HEK293 (cell line): Measurements from ENCODE around the gene TSPAN10.

Source experiments
- CTCF ChIA-PET: fragments of 350-600 bp; formaldehyde crosslinking; extraction: SDS; loops from one replicate; lab custom pipeline; 2021; ENCODE audit warnings: antibody characterized with exemption; lab: Yijun Ruan, JAX
- POLR2A ChIA-PET: fragments of 300-600 bp; formaldehyde crosslinking; extraction: SDS; loops from one replicate; lab custom pipeline; 2020; ENCODE audit warnings: antibody characterized with exemption, inconsistent platforms; lab: Yijun Ruan, JAX
- H3K27ac ChIP-seq: fragments of 200-500 bp; sonication (Bioruptor generic); 2 replicates; pipeline ENCODE4 v1.5.1; 2014; ENCODE audit warnings: low read depth, low read length, control low read depth, inconsistent platforms; ENCODE audit errors: extremely low read depth
- H3K36me3 ChIP-seq, 2 experiments: fragments of 200-500 bp in 1 of 2; sonication (Bioruptor generic) in 1 of 2; 1 replicate in 1 of 2; 2 replicates in 1 of 2; pipeline ENCODE4 v1.5.1; 2014 to 2017; ENCODE audit warnings: inconsistent platforms in 2 of 2, low read length in 2 of 2; ENCODE audit not compliant: control insufficient read depth in 2 of 2, insufficient read depth in 1 of 2
- H3K4me1 ChIP-seq: fragments of 200-500 bp; sonication (Bioruptor generic); 2 replicates; pipeline ENCODE4 v1.5.1; 2014; ENCODE audit warnings: mild to moderate bottlenecking, low read length, inconsistent platforms; ENCODE audit not compliant: control insufficient read depth, insufficient read depth
- H3K4me3 ChIP-seq: 2 replicates; pipeline ENCODE4 v1.5.1; 2011; ENCODE audit warnings: low read depth, mild to moderate bottlenecking, control low read depth, low read length, moderate library complexity
- H3K9me3 ChIP-seq: fragments of 200-500 bp; sonication (Bioruptor generic); 2 replicates; pipeline ENCODE4 v1.5.1; 2014; ENCODE audit warnings: low read depth, low read length, inconsistent platforms; ENCODE audit not compliant: control insufficient read depth, insufficient read depth
- GLIS1 ChIP-seq: fragments of 450-650 bp; formaldehyde crosslinking; IDR thresholded peaks from 2 replicates; pipeline ENCODE4 v1.5.1; 2016; ENCODE audit warnings: missing biosample characterization, missing genetic modification characterization
- ZBTB17 ChIP-seq: fragments of 450-650 bp; formaldehyde crosslinking; IDR thresholded peaks from 2 replicates; pipeline ENCODE4 v1.5.1; 2016; ENCODE audit warnings: missing biosample characterization, missing genetic modification characterization
- ZBTB21 ChIP-seq: fragments of 450-650 bp; formaldehyde crosslinking; IDR thresholded peaks from 2 replicates; pipeline ENCODE4 v1.5.1; 2017; ENCODE audit warnings: missing biosample characterization, missing genetic modification characterization
- ZBTB48 ChIP-seq: fragments of 450-650 bp; formaldehyde crosslinking; IDR thresholded peaks from 2 replicates; pipeline ENCODE4 v1.5.1; 2016; ENCODE audit warnings: missing biosample characterization, missing genetic modification characterization
- ZBTB6 ChIP-seq: fragments of 450-650 bp; formaldehyde crosslinking; IDR thresholded peaks from 2 replicates; pipeline ENCODE4 v1.5.1; 2017; ENCODE audit warnings: missing biosample characterization, missing genetic modification characterization
- ZFHX2 ChIP-seq: fragments of 450-650 bp; formaldehyde crosslinking; conservative IDR thresholded peaks from 2 replicates; pipeline ENCODE4 v1.5.1; 2016; ENCODE audit warnings: missing biosample characterization, missing genetic modification characterization
- ZFP37 ChIP-seq: fragments of 450-650 bp; formaldehyde crosslinking; IDR thresholded peaks from 2 replicates; pipeline ENCODE4 v1.5.1; 2016; ENCODE audit warnings: missing biosample characterization, missing genetic modification characterization
- ZFP69B ChIP-seq: fragments of 450-650 bp; formaldehyde crosslinking; IDR thresholded peaks from 2 replicates; pipeline ENCODE4 v1.5.1; 2016; ENCODE audit warnings: missing biosample characterization, missing genetic modification characterization
- ZNF121 ChIP-seq: fragments of 450-650 bp; formaldehyde crosslinking; IDR thresholded peaks from 2 replicates; pipeline ENCODE4 v1.5.1; 2016; ENCODE audit warnings: missing biosample characterization, missing genetic modification characterization
- ZNF23 ChIP-seq: fragments of 450-650 bp; formaldehyde crosslinking; IDR thresholded peaks from 2 replicates; pipeline ENCODE4 v1.5.1; 2016; ENCODE audit warnings: missing biosample characterization, missing genetic modification characterization, borderline replicate concordance
- ZNF394 ChIP-seq: fragments of 450-650 bp; formaldehyde crosslinking; IDR thresholded peaks from 2 replicates; pipeline ENCODE4 v1.5.1; 2016; ENCODE audit warnings: missing biosample characterization, missing genetic modification characterization, mild to moderate bottlenecking, moderate library complexity, borderline replicate concordance
- ZNF426 ChIP-seq: fragments of 450-650 bp; formaldehyde crosslinking; IDR thresholded peaks from 2 replicates; pipeline ENCODE4 v1.5.1; 2017; ENCODE audit warnings: missing biosample characterization, missing genetic modification characterization, mild to moderate bottlenecking, inconsistent platforms, moderate library complexity
- ZNF596 ChIP-seq: fragments of 450-650 bp; IDR thresholded peaks from 2 replicates; pipeline ENCODE4 v1.5.0; 2018; ENCODE audit warnings: missing biosample characterization, mild to moderate bottlenecking, missing genetic modification characterization, moderate library complexity
- ZNF639 ChIP-seq: fragments of 450-650 bp; formaldehyde crosslinking; IDR thresholded peaks from 2 replicates; pipeline ENCODE4 v1.5.1; 2016; ENCODE audit warnings: missing biosample characterization, missing genetic modification characterization
- ZSCAN30 ChIP-seq: fragments of 450-650 bp; IDR thresholded peaks from 2 replicates; pipeline ENCODE4 v1.5.1; 2018; ENCODE audit warnings: missing biosample characterization, mild to moderate bottlenecking, missing genetic modification characterization, moderate library complexity
- TF ChIP-seq, protein P1 (sequence below): fragments of 450-650 bp; formaldehyde crosslinking; conservative IDR thresholded peaks from 2 replicates; pipeline ENCODE4 v1.5.1; 2016; ENCODE audit warnings: low read depth, missing biosample characterization, missing genetic modification characterization

Gene TSPAN10

GRCh38 chr17:81672504-81672903 lies 35.5 kb downstream of the TSPAN10 start (continued):
- TF ChIP-seq, protein P1, sequence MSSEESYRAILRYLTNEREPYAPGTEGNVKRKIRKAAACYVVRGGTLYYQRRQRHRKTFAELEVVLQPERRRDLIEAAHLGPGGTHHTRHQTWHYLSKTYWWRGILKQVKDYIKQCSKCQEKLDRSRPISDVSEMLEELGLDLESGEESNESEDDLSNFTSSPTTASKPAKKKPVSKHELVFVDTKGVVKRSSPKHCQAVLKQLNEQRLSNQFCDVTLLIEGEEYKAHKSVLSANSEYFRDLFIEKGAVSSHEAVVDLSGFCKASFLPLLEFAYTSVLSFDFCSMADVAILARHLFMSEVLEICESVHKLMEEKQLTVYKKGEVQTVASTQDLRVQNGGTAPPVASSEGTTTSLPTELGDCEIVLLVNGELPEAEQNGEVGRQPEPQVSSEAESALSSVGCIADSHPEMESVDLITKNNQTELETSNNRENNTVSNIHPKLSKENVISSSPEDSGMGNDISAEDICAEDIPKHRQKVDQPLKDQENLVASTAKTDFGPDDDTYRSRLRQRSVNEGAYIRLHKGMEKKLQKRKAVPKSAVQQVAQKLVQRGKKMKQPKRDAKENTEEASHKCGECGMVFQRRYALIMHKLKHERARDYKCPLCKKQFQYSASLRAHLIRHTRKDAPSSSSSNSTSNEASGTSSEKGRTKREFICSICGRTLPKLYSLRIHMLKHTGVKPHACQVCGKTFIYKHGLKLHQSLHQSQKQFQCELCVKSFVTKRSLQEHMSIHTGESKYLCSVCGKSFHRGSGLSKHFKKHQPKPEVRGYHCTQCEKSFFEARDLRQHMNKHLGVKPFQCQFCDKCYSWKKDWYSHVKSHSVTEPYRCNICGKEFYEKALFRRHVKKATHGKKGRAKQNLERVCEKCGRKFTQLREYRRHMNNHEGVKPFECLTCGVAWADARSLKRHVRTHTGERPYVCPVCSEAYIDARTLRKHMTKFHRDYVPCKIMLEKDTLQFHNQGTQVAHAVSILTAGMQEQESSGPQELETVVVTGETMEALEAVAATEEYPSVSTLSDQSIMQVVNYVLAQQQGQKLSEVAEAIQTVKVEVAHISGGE (tag by site-specific recombination): no peak
- TF ChIP-seq ZBTB6 (tag by site-specific recombination) (no peak), ZBTB21 (tag by site-specific recombination) (no peak), ZNF121 (tag by site-specific recombination) (no peak)

DNA sequence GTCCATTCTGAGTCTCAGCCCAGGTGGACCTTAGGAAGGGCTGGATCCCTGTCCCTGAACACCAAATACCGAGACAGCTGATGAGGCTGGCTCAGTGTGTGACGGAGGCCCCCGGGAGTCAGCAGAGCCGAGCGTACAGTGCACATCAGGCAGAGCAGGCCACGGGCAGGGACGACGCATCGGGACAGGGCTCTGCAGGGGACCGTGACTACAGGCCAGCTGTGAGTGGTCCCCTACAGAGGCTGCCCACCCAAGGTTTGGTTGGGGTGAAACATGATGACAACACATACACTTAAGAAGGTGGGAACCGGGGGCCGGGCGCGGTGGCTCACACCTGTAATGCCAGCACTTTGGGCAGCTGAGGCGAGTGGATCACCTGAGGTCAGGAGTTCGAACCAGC lies 36.0 kb downstream of the TSPAN10 start:
- TF ChIP-seq ZNF639 (tag by site-specific recombination) (no peak), GLIS1 (tag by site-specific recombination) (peak; percentile 90), ZNF426 (tag by site-specific recombination) (no peak), ZNF596 (tag by site-specific recombination) (no peak), ZNF394 (tag by site-specific recombination) (no peak), ZFP69B (no peak), ZBTB17 (tag by site-specific recombination) (no peak), ZNF23 (no peak), ZFP37 (tag by site-specific recombination) (no peak)
- Histone ChIP-seq H3K9me3 (no peaks in the 10 kb centered on the region), H3K4me1 (no peaks in the 10 kb centered on the region), H3K36me3 (peaks cover 47 to 72% of the 10 kb centered on the region in 2 experiments; a peak in 2 of 3 replicates), H3K27ac (no peak overlapping the region), H3K4me3 (no peak overlapping the region)
- POLR2A ChIA-PET: interaction anchor here (0.6 to 3.0 kb wide), 3 partner anchors 10 to 39 kb away, joined by 3 to 16 read pairs (median 3); partner anchors contain the start of genes ARL16 and HGS
- CTCF ChIA-PET: interaction anchor here (0.6 to 0.9 kb wide), 2 partner anchors 11 to 15 kb away, joined by 3 to 7 read pairs; partner anchors contain the start of genes ARL16 and HGS

GRCh38 chr17:81673561-81674258 lies 36.7 kb downstream of the TSPAN10 start:
- peaks cover 40 to 64% of the 10 kb centered on the region in 2 experiments; a peak in 2 of 3 replicates for H3K36me3 ChIP-seq
- TF ChIP-seq ZBTB48 (tag by site-specific recombination): no peak
- TF ChIP-seq ZSCAN30 (tag by site-specific recombination): no peak
- 0 out of 2 replicates have a peak, but pooled peaks have one; percentile 24 for TF ChIP-seq ZFHX2 (tag by site-specific recombination)
- TF ChIP-seq, all 188 proteins: peak for 1
- no peaks in the 10 kb centered on the region for H3K9me3 ChIP-seq
- CTCF ChIA-PET: interaction anchor here (0.7 kb wide), 1 partner anchor 82 kb away, joined by 3 read pairs; no protein-coding TSS in a partner anchor
- no peaks in the 10 kb centered on the region for H3K4me1 ChIP-seq
- no peak overlapping the region for H3K4me3 ChIP-seq
- POLR2A ChIA-PET: interaction anchor here (2.7 to 3.0 kb wide), 2 partner anchors 9 to 11 kb away, joined by 16 to 18 read pairs; partner anchors contain the start of genes ARL16 and HGS
- peak overlapping the region; percentile 31; the same call in 1 of the 2 replicates for H3K27ac ChIP-seq
